ENCODE measurements around the gene TMEM198.

GRCh38 chr2:219523031-219523671 lies 20.7 kb upstream of the TMEM198 start:
- TF ChIP-seq, protein P1, sequence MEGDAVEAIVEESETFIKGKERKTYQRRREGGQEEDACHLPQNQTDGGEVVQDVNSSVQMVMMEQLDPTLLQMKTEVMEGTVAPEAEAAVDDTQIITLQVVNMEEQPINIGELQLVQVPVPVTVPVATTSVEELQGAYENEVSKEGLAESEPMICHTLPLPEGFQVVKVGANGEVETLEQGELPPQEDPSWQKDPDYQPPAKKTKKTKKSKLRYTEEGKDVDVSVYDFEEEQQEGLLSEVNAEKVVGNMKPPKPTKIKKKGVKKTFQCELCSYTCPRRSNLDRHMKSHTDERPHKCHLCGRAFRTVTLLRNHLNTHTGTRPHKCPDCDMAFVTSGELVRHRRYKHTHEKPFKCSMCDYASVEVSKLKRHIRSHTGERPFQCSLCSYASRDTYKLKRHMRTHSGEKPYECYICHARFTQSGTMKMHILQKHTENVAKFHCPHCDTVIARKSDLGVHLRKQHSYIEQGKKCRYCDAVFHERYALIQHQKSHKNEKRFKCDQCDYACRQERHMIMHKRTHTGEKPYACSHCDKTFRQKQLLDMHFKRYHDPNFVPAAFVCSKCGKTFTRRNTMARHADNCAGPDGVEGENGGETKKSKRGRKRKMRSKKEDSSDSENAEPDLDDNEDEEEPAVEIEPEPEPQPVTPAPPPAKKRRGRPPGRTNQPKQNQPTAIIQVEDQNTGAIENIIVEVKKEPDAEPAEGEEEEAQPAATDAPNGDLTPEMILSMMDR (conservative IDR thresholded peaks at IDR 0.05; ENCODE audit: low read length): peak; percentile 53; the same call in 1 of the 2 replicates
- TF ChIP-seq EZH2phosphoT487 (IDR thresholded peaks at IDR 0.05; ENCODE audit: borderline replicate concordance, low read depth, low read length): no peak
